Activated CD8-positive, alpha-beta memory T cell treated with anti-CD3 and anti-CD28 coated beads for 36 hours (primary cell): ENCODE measurements around the gene LRP2. TPM values are rescaled to one million over a fixed set of nuclear protein-coding genes. Genes with fewer than 3 reads are reported as not detected.

Experiments
- CTCF ChIA-PET: fragments of 350-600 bp; sonication (Branson Sonifier 250); formaldehyde crosslinking; loops from one replicate; lab custom pipeline; 2021; ENCODE audit warnings: antibody characterized with exemption; lab: Charles Lee
- POLR2A ChIA-PET: fragments of 350-600 bp; sonication (Branson Sonifier 250); formaldehyde crosslinking; loops from one replicate; lab custom pipeline; 2021; ENCODE audit warnings: antibody characterized with exemption; lab: Charles Lee
- total RNA-seq, 2 experiments: library from RNA; stranded (reverse); gene quantifications; one replicate each; pipeline ENCODE4 v1.2.3, GENCODE V29; 2021

LRP2 gene
- total RNA-seq, 2 experiments from 2014 or later, result 0.08 to 0.17 TPM

GRCh38 chr2:169109502-169110409 lies 252.6 kb downstream of the LRP2 start:
- CTCF ChIA-PET, result interaction anchor here (0.9 to 4.8 kb wide), 12 partner anchors 11 to 152 kb away, joined by 3 to 37 read pairs (median 6); no protein-coding TSS in a partner anchor
- POLR2A ChIA-PET, result no interaction called here

- POLR2A ChIA-PET, result no interaction called here
- CTCF ChIA-PET, result interaction anchor here (1.2 to 4.8 kb wide), 6 partner anchors 23 to 149 kb away, joined by 3 to 37 read pairs (median 6); no protein-coding TSS in a partner anchor
These were observed 254.0 kb downstream of the LRP2 start for GRCh38 chr2:169108099-169108884.

GRCh38 chr2:169107645-169108044 lies 254.7 kb downstream of the LRP2 start:
- POLR2A ChIA-PET, result no interaction called here
- CTCF ChIA-PET, result interaction anchor here (2.6 to 4.8 kb wide), 2 partner anchors 24 to 146 kb away, joined by 10 to 37 read pairs; no protein-coding TSS in a partner anchor

GRCh38 chr2:169106563-169107545 lies 255.5 kb downstream of the LRP2 start:
- ChIA-PET POLR2A (no interaction called here), CTCF (interaction anchor here (0.9 to 4.8 kb wide), 3 partner anchors 25 to 145 kb away, joined by 3 to 37 read pairs (median 10); no protein-coding TSS in a partner anchor)

- ChIA-PET CTCF (no interaction called here), POLR2A (no interaction called here)
These were observed 256.2 kb downstream of the LRP2 start for GRCh38 chr2:169106134-169106533.

- ChIA-PET CTCF (interaction anchor here (0.9 kb wide), 1 partner anchor 27 kb away, joined by 3 read pairs; no protein-coding TSS in a partner anchor), POLR2A (no interaction called here)
These were observed 256.9 kb downstream of the LRP2 start for GRCh38 chr2:169105476-169105875.

GRCh38 chr2:169104848-169105247 lies 257.5 kb downstream of the LRP2 start:
- ChIA-PET CTCF (interaction anchor here (0.9 kb wide), 1 partner anchor 27 kb away, joined by 3 read pairs; no protein-coding TSS in a partner anchor), POLR2A (no interaction called here)

GRCh38 chr2:169095621-169096105 lies 266.7 kb downstream of the LRP2 start:
- POLR2A ChIA-PET, result no interaction called here
- CTCF ChIA-PET, result interaction anchor here (1.0 to 1.2 kb wide), 2 partner anchors 14 to 131 kb away, joined by 3 read pairs; no protein-coding TSS in a partner anchor

GRCh38 chr2:169094676-169095075 lies 267.7 kb downstream of the LRP2 start:
- ChIA-PET POLR2A (no interaction called here), CTCF (no interaction called here)

GRCh38 chr2:169093535-169093934 lies 268.8 kb downstream of the LRP2 start:
- CTCF ChIA-PET, result no interaction called here
- POLR2A ChIA-PET, result no interaction called here

- ChIA-PET POLR2A (no interaction called here), CTCF (interaction anchor here (0.6 kb wide), 1 partner anchor 9 kb away, joined by 3 read pairs; no protein-coding TSS in a partner anchor)
These were observed 270.4 kb downstream of the LRP2 start for GRCh38 chr2:169091761-169092519.

GRCh38 chr2:169091256-169091655 lies 271.1 kb downstream of the LRP2 start:
- ChIA-PET CTCF (interaction anchor here (0.6 kb wide), 1 partner anchor 10 kb away, joined by 3 read pairs; no protein-coding TSS in a partner anchor), POLR2A (no interaction called here)

- POLR2A ChIA-PET, result no interaction called here
- CTCF ChIA-PET, result no interaction called here
These were observed 272.1 kb downstream of the LRP2 start for GRCh38 chr2:169090133-169090820.

GRCh38 chr2:169089182-169089581 lies 273.2 kb downstream of the LRP2 start:
- CTCF ChIA-PET, result no interaction called here
- POLR2A ChIA-PET, result no interaction called here

GRCh38 chr2:169087757-169088379 lies 274.5 kb downstream of the LRP2 start:
- POLR2A ChIA-PET, result no interaction called here
- CTCF ChIA-PET, result interaction anchor here (0.5 kb wide), 1 partner anchor 9 kb away, joined by 3 read pairs; no protein-coding TSS in a partner anchor

- CTCF ChIA-PET, result no interaction called here
- POLR2A ChIA-PET, result no interaction called here
These were observed 275.4 kb downstream of the LRP2 start for GRCh38 chr2:169086893-169087467.
